Measurements from ENCODE around the gene MGAT4A.
"Not testable (repeated sequence)": the region's sequence is repeated elsewhere in the genome, so short reads cannot be mapped to it uniquely, and the experiment has no call there.

MGAT4A gene

DNA sequence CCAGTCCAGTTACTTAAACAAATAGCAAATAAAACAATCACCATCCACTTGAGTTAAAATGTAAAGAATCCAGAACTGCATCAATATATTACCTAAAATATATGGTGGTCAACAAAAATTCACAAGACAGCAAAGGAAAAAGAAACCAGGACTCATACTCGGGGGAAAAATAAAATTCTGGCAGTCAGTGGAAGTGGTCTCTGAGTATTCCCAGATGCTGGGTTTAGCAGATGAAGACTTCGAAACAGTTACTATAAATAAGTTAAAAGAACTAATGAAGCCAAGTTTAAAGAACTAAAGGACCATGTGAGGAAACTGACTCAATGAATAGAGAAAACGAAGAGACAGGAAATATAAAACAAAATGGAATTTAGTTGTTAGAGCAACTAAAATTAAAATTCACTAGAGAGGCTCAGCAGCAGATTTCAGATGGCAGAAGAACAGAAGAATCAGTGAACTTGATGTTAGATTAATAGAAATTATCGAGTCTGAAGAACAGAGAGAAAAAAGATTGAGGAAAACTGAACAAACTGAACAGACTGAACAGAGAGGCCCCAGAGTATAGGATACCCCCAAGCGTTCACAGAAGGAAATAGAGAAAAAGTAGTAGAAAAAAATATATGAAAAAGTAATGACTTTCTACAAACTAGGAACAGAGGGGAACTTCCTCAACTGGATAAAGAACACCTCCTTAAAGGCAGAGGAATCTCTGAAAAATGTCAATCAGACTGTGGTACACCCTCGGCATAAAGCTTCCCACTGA is 27.9 kb downstream of the MGAT4A start:
- DNase-seq (ENCODE audit: low read depth in 3 of 3) = no peak

DNA sequence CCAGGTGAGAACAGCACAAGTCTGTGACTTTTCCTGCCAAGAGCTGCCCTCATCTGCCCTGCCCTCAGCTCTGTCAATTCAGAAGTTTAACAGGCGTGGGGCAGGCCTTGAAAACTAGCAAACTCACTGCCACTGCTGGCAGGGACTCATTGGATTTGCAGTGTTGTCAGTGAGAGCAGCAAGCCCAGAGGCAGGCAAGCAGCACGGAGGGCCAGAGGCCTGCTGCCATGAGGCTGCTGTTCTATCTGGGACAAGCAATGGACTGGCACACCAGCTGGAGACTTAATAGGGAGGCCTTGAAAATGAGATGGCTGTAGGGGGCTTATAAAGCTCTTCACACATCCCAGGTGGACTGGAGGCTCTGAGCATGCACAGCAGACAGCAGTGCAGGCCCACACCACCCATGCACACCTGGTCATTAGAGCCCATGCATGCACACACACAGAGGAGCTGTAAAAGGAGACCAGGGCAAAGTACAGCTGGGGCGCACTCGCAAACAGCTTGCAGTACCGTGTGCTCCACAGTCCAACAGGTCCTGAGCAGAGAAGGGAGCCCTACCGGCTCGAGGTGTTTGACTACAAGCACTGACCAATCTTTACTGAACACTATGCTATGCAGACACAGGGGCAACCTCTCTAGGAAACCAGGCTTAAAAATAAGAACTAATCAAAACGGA is 28.7 kb downstream of the MGAT4A start:
- no peak for DNase-seq (ENCODE audit: low read depth in 3 of 3)

DNA sequence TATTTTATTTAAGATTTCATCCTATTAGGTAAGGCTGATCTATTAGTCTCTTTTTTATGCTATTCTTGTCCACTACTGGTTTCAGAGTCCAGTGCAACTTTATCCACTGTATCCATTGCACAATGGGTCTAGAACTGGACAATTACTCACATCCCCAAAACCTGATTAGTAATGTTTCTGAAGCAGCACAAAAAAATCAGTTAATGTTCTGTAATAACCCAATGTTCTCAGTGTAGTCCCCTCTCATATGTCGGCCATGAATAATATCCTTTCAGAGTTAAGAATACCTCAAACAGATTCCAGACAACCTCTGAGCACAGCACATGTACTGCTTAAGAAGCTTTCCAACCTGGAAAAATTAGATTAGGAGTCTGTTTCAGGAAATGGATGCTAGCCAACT is 29.7 kb downstream of the MGAT4A start:
- DNase-seq (ENCODE audit: low read depth in 3 of 3) = no peak

DNA sequence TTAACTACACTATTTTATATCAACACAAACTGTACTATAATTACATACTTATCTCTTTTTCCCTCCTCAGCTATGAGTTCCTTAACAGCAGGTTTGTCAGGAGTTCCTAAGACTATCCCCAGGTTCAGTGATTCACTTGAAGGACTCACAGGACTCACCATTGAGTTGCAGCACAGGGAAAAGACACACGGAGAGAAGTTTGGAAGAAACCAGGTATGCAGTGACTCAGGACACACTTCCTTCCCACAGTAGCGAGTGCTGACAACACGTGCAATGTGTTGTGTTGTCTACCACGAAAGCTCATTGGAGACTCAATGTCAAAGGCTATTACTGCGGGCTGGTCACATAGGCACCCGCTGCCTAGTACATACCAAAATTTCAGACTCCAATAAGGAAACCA is 32.0 kb downstream of the MGAT4A start:
- no peak for DNase-seq (ENCODE audit: low read depth in 3 of 3)

DNA sequence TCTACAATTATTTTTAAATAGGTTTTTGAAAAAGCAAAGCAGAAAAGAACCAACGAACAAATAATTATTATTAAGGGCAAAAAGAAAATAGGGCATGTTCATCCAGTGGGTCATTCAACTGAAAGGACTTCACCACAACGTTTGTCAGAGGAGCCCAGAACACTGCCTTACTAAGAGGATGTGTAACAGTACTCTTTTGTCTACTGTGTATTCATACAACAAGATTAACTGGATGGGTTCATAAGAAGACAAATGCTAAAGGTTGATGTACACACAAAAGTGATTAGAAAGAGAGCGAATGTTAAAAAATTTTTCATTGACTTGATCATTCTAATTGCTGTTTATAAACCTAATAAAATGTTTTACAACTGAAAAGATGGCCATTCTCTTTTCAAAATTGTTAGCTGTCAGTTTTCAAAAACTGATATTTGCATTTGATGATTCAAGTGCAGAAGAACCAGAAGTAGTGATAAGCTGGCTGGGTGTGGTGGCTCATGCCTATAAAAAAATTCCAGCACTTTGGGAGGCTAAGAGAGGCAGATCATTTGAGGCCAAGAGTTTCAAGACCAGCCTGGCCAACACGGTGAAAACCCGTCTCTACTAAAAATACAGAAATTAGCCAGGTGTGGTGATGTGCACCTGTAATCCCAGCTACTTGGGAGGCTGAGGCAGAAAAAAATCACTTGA is 33.1 kb downstream of the MGAT4A start:
- no peak for DNase-seq (ENCODE audit: low read depth in 3 of 3)

DNA sequence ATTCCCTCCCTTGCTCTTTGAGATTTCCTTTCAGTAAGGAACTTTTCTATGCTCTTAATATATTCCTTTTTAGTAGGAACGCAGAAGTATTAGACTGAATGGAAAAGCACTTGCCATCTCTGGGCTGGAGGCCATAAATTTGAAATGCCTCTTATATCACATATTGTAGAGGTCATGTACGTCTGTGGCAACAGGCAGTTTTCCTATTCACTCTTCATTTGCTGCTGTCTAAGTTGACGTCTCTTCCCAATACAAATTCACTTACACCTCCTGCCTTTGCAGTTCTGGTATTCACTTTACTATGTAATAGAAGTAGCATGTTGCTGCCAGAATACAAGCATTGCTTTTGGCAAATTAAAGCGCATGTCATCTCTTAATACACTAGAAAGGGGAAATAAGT is 34.7 kb downstream of the MGAT4A start:
- no peak for DNase-seq (ENCODE audit: low read depth in 3 of 3)

DNA sequence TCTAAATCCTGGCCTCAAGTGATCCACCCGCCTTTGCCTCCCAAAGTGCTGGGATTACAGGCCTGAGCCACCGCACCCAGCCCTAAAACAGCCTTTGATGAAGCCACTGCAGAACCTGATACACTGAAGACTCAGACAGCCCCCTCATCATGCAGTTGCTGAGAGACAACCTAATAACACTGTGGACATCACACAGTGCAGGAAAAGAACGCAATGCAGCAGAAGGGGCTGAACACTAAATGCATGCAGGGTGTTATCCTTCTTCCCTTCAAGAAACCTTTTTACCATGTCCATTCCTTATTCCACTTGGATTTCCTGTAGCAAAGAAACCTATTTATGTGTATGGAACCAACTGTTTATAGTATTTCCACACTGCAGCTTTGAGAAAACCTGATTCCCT is 35.7 kb downstream of the MGAT4A start:
- DNase-seq (ENCODE audit: low read depth in 3 of 3) = no peak

DNA sequence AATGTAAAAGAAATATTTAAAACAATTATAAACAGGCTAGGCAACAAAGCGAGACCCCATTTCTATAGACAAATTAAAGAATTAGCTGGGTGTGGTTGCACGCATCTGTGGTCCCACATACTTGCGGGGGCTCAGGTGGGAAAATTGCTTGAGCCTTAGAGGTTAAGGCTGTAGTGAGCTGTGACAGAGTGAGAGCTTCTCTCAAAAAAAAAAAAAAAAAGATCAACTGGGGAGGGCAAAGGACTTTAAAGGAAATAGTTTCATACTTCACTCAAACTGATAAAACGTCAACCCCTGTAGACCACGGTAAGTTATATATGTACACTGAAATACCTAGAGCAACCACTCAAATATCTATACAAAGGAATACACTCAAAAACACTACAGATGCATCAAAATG is 37.5 kb downstream of the MGAT4A start:
- no peak for DNase-seq (ENCODE audit: low read depth in 3 of 3)

DNA sequence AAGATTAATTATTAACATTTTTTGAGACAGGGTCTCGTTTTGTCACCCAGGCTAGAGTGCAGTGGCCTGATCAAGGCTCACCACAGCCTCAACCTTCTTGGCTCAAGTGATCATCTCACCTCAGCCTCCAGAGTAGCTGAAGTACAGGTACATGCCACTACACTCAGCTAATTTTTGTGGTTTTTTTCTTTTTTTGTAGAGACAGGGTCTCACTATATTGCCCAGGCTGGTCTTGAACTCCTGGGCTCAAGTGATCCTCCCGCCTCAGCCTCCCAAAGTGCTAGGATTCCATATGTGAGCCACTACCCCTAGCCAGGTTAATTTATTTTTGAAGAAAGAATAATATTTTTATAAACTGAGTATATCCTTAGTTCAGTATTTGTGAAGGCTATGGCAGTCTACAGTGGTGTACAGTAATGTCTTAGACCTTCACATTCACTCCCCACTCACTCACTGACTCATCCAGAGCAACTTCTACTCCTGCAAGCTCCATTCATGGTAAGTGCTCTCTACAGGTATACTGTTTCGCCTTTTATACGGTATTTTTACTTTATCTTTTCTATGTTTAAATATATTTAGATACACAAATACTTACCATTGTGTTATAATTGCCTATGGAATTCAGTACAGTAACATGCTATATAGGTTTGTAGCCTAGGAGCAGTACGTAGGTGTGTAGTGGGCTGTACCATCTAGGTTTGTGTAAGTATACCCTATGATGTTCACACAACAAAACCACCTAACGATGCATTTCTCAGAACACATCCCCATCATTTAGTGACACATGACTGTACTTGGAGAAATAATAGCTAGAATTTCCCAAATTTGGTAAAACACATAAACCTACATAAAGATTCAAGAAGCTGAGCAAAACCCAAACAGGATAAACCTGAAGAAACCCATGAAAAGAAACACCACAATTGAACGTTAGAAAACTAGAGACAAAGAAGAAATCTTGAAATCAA is 38.6 kb downstream of the MGAT4A start:
- DNase-seq (ENCODE audit: low read depth in 3 of 3) = no peak

DNA sequence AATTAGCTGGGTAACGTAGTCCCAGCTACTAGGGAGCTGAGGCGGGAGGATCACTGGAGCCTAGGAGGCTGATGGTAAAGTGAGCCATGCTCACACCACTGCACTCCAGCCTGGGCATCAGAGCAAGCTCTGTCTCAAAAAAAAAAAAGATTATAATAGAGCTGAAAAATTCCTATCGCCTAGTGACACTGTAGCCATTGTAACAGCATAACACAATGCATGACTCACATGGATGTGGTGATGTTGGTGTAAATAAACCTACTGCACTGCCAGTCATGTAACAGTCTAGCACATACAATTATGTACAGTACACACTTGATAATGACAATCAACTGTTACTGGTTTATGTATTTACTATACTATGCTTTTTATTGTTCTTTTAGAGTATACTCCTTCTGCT is 39.6 kb downstream of the MGAT4A start:
- no peak for DNase-seq (ENCODE audit: low read depth in 3 of 3)

DNA sequence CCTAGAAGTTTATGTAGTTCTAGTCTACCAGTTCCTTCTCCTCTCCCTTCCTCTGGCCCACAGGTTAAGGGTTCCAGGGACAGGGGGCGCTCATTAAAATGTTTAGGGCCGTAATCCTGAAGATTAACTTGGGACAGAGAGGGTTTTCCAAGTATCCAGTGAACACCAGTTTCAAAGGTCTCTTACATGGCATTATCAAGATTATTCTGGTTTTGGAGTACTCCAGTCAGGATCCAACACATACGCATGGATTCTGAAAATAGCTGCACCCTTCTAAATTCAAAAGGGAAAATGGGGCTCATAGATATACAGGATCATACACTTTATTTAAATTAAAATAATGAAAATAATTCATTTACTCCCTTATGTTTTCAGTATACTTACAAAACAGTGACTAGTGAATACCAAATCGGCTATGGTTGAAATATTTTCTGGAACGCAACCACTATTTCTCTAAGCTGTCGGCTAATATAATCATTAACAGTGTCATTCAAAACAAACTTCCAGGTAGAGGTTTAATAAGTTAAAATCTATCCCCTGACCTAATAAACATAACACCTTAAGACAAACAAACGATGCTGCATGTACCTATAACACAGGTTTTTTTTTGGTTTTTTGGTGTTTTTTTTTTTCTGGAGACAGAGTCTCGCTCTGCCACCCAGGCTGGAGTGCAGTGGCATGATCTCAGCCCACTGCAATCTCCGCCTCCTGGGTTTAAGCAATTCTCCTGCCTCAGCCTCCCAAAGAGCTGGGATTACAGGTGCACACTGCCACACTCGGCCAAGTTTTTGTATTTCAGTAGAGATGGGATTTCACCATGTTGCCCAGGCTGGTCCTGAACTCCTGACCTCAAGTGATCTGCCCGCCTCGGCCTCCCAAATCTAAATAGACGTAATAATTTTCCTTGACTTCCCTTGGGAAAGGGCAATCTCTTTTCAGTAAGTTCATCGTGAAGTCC is 44.7 kb downstream of the MGAT4A start:
- no peak for DNase-seq (ENCODE audit: low read depth in 3 of 3)

DNA sequence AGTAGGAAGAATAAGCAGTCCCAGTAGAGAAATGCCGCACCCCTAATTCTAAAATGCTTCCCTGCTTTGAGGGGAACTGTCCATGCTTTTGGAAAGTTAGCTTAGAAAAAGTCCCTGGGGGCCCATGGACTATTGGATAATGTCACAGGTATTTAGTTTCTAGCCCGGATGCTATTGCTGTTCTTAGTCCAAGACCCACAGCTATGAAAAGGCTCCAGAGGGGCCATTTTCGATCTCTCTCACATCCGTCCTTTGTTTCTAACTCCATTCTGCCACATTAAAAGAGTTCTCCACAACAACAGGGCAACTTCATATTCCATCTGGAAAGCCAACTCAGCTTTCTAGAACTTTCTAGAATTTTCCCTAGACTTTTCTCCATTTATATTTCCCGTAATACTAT is 47.2 kb downstream of the MGAT4A start:
- DNase-seq (ENCODE audit: low read depth in 3 of 3) = no peak

DNA sequence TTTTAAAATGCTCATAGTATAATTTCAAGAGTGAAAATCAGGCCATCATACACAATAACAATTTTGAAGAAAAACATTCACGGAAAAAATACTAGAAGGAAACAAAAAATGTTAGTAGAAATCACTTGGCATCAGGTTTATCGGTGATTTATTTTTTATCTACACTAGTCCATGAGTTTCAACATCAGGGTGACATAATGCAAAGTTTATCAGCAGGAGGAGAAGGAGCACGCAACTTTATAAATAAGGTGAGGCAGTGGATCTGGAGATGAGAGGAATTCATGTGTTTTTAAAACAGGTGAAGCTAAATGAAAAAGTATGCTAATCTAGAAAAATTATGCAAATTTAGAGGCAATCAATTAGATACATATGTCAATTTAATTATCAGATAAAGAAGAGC is 54.2 kb downstream of the MGAT4A start:
- DNase-seq (ENCODE audit: low read depth in 3 of 3) = no peak

DNA sequence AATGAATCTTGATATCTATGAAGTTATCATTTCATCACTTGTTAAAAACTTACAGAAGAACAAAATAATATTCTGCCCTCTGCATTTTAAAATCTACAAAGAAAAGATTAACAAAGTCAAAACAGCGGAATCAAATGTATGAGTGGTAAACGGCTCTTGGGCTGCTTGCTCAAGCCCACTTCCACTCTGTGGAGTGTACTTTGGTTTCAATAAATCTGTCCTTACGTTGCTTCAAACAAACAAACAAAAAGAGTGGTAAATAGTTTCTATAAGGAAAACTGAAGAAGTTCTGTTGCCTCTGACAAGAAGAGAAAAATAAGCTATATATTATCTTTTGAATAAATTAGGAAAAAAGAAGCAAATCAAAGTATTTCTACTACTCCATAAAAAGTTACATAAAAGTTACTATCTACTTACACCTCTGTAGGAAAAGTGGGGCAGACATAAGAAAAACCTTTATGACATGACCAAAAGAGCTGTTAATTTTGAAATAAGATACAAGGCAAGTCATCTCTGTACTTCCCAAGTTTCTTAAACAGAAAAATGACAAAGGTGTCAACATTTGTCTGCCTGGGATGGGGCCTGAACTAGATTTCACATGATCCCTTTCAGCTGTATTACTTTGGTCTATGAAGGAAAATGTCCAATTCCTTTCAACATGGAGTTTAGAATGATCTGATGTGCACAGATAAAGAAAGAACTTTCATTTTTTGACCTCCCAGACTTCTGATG is 56.5 kb downstream of the MGAT4A start:
- DNase-seq (ENCODE audit: low read depth in 3 of 3) = no peak

DNA sequence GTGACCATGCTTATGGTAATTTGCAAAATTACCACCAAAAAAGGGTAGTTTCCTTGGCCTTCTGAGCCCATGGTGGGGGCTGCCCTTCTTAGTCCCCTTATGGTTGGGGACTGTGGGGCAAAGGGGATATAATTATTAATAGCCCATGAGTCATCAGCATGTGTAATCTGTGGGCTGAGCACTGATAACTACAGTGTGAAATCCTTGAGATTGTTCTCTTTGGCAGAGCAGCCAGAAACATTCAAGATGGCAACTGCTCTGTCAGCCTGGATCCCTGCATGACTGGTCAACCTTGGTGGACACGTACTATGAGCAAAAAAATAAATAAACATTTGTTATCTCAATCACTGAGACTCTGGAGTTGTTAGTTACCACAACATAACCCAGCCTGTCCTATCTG is 61.3 kb downstream of the MGAT4A start:
- no peak for DNase-seq (ENCODE audit: low read depth in 3 of 3)

DNA sequence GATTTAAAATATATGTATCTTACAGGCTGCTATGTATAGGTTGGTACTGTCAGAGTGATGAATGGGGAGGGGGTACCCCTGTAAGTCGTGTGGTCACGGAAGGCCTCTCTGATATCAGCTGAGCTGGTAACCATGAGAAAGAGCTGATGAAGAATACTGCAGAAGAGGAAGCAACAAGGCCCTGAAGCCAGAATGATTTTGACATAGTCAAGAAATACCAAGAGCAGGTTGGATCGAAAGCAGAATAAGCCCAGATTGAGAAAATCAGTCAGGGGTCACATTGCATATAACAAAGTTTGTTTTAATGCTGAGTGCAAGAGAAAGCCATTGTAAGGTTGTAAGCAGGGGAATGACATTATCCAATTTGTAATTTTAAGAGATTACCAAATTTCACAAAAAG is 65.3 kb downstream of the MGAT4A start:
- DNase-seq (ENCODE audit: low read depth in 3 of 3) = no peak

DNA sequence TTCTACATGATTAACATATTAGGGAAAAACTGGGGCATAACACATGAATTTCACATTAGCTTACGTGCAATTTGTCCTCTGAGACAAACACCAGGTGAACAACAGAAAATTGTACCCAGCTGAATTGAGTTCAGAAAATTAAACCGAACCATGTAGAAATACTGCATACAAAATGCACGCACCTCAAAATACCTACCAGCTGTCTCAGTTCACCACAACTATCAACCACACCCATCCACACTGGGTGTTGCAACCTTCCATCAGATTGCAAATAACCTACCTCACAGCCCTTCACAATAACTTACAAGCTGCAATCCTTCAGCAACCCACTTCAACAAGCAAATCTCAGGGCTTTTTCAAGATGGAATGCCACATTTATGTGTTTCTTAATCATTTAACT is 66.6 kb downstream of the MGAT4A start:
- DNase-seq (ENCODE audit: low read depth in 3 of 3) = no peak

DNA sequence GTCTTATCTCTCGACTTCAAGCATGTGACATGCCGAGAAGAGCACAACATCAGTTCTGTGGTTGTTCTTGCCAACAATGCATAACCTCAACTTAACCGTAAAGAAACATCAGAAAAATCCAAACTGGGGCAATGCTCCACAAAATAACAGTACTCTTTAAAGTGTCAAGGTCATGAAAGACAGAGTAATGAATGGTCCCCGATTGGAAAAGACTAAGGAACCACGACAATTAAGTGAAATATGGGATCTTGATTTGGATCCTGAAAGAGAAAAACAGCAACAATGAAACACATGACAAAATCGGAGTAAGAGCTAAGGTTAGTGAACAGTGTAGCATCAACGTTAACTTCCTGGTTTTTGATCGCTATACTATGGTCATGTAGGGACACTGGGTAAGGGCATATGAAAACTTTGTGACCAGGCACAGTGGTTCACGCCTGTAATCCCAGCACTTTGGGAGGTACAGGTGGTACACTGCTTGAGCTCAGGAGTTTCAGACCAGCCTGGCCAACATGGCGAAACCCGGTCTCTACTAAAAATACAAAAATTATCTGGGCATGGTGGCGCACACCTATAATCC is 67.3 kb downstream of the MGAT4A start:
- DNase-seq (ENCODE audit: low read depth in 3 of 3) = no peak

DNA sequence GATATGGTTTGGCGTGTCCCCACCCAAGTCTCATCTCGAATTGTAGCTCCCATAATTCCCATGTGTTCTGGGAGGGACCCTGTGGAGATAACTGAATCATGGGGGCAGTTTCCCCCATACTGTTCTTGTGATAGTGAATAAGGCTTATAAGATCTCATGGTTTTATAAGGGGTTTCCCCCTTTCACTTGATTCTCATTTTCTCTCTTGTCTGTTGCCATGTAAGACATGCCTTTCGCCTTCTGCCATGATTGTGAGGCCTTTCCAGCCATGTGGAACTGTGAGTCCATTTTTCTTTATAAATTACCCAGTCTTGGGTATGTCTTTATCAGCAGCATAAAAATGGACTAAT is 71.5 kb downstream of the MGAT4A start:
- DNase-seq (ENCODE audit: low read depth in 3 of 3) = not testable (repeated sequence)
